Adrenal gland (tissue), 12 donors: Measurements from ENCODE around the gene CEP41. TPM values are rescaled to one million over a fixed set of nuclear protein-coding genes. Genes with fewer than 3 reads are reported as not detected.

Experiments
- DNase-seq, 7 donors: peaks; one replicate each; pipeline ENCODE4 v3.0.0-alpha.2; 2019 to 2020
- H3K27ac ChIP-seq, 5 donors: fragments of 200-600 bp; sonication (generic) in 4 of 5; 1 replicate in 3 of 5; 2 replicates in 2 of 5; pipeline versions ENCODE4 v1.5.1 to v1.8.0; 2016 to 2020; ENCODE audit warnings: mild to moderate bottlenecking in 1 of 5
- H3K27me3 ChIP-seq: fragments of 200-600 bp; 2 replicates; pipeline ENCODE4 v1.8.0; 2021
- H3K36me3 ChIP-seq, 2 donors: fragments of 200-600 bp; replicated peaks in 1 of 2; 1 replicate in 1 of 2; 2 replicates in 1 of 2; pipeline versions ENCODE4 v1.5.1 to v1.8.0; 2018 to 2022
- H3K4me1 ChIP-seq, 2 donors: fragments of 200-600 bp; replicated peaks in 1 of 2; 1 replicate in 1 of 2; 2 replicates in 1 of 2; pipeline versions ENCODE4 v1.5.1 to v1.8.0; 2018 to 2021
- H3K4me3 ChIP-seq, 4 donors: fragments of 200-600 bp; sonication (generic) in 3 of 4; one replicate each; pipeline ENCODE4 v1.5.1; 2016 to 2018
- H3K9me3 ChIP-seq, 3 donors: fragments of 200-600 bp; sonication (generic) in 1 of 3; replicated peaks in 1 of 3; 1 replicate in 2 of 3; 2 replicates in 1 of 3; pipeline versions ENCODE4 v1.5.1 to v1.8.0; 2016 to 2021
- CTCF ChIP-seq, 6 experiments: fragments of 450-650 bp in 4 of 6; fragments of 200-600 bp in 2 of 6; sonication (generic) in 1 of 6; IDR thresholded peaks; 1 replicate in 5 of 6; 2 replicates in 1 of 6; pipeline versions ENCODE4 v1.5.1 to v1.8.0; 2016 to 2021; ENCODE audit warnings: antibody characterized with exemption in 6 of 6, mild to moderate bottlenecking in 2 of 6, moderate library complexity in 1 of 6
- POLR2A ChIP-seq, 2 donors: fragments of 450-650 bp; IDR thresholded peaks; one replicate each; pipeline ENCODE4 v1.6.1; 2017; ENCODE audit warnings: antibody characterized with exemption in 2 of 2, mild to moderate bottlenecking in 2 of 2, moderate library complexity in 1 of 2
- WGBS, 4 donors: extraction: QIAGEN DNeasy Blood & Tissue Kit in 2 of 4; methylation state at CpG; one replicate each; pipeline versions ENCODE4 v1.1.5 to v1.1.7; 2013 to 2017; 5-methylcytosine and 5-hydroxymethylcytosine counted together
- intact Hi-C, 2 donors: fragments of 100-400 bp; cut with DNase I; formaldehyde crosslinking; loops; one replicate each; pipeline versions ENCODE4 v1.14.1 to v1.15.0; 2022 to 2023
- polyA plus RNA-seq, 3 donors: library from polyadenylated mRNA; stranded (reverse); fragments of 200-250 nt in 2 of 3; fragments of 350-450 nt in 1 of 3; fragmentation: Illumina TruSeq in 1 of 3; extraction: RNeasy Lipid Tissue Mini Kit (QIAGEN cat#74804) in 1 of 3; gene quantifications; one replicate each; pipeline ENCODE4 v1.2.3, GENCODE V29; 2013 to 2014
- total RNA-seq, 9 donors: library from RNA; depleted of rRNA in 4 of 9; stranded (reverse); fragments of >200 nt in 4 of 9; fragments of 120-200 nt in 1 of 9; fragmentation: NEBNext Ultra II Directional in 1 of 9; extraction: Animal tissue kit (Norgen Biotek cat#: 25700) in 1 of 9; gene quantifications; one replicate each; pipeline versions ENCODE4 v1.1.0 to v1.2.4, GENCODE V29; 2013 to 2023
- donor health status: healthy with polysubstance abuse.
- donor health status: Bipolar disorder and iron deficiency.
- donor health status: DM: yes; HTN: yes; CAD: no.
- donor health status: DM: no; HTN: no; CAD: no.
- donor health status: DM: no; HTN: no; CAD: no.
- donor health status: DM: yes; HTN: yes; CAD: no.

Gene CEP41
- total and polyA plus RNA-seq, 12 donors = 3.9 to 22.9 (median 15.4) TPM

- DNase-seq = peak in 2 of 7 donors; percentile 32 to 76
- peaks cover 19 to 25% of the 10 kb centered on the region in 2 donors for H3K4me1 ChIP-seq
- no peaks in the 10 kb centered on the region for H3K27me3 ChIP-seq
- no peaks in the 10 kb centered on the region for H3K36me3 ChIP-seq
- intact Hi-C loops = no loop called here
- no peak for TF ChIP-seq CTCF (IDR thresholded peaks at IDR 0.05)
- no peak for TF ChIP-seq POLR2A (IDR thresholded peaks at IDR 0.05)
- peak overlapping the region in 1 of 4 donors; percentile 21 for H3K4me3 ChIP-seq
- H3K9me3 ChIP-seq = no peaks in the 10 kb centered on the region
- H3K27ac ChIP-seq = peak overlapping the region; percentile 28 to 84 (median 57)
- 68 to 72% (median 69%) methylated on average over 17 to 20 of the region's 20 CpGs for WGBS, 4 donors
Measured at GRCh38 chr7:130352194-130353074, 88.4 kb downstream of the CEP41 start.

GRCh38 chr7:130351791-130352090 lies 89.1 kb downstream of the CEP41 start:
- intact Hi-C loops = no loop called here
- Histone ChIP-seq H3K4me3 (no peak overlapping the region), H3K36me3 (no peaks in the 10 kb centered on the region), H3K27ac (peak overlapping the region in 3 of 5 donors; percentile 28 to 84 (median 75)), H3K9me3 (no peaks in the 10 kb centered on the region), H3K27me3 (no peaks in the 10 kb centered on the region), H3K4me1 (peaks cover 12 to 19% of the 10 kb centered on the region in 2 donors)
- TF ChIP-seq CTCF (IDR thresholded peaks at IDR 0.05) = no peak
- TF ChIP-seq POLR2A (IDR thresholded peaks at IDR 0.05) = no peak
- 80 to 94% (median 87%) methylated on average over 6 of the region's 6 CpGs for WGBS, 4 donors
- DNase-seq = peak in 1 of 7 donors; percentile 43

GRCh38 chr7:130350945-130351790 lies 89.6 kb downstream of the CEP41 start:
- intact Hi-C loops = no loop called here
- WGBS, 4 donors = 70 to 74% (median 72%) methylated on average over 20 of the region's 20 CpGs

More at GRCh38 chr7:130350945-130351790, 89.6 kb downstream of the CEP41 start:
- Histone ChIP-seq H3K27ac (peak overlapping the region in 2 of 5 donors; percentile 75 to 84), H3K4me3 (no peak overlapping the region), H3K9me3 (no peaks in the 10 kb centered on the region), H3K4me1 (peaks cover 8 to 13% of the 10 kb centered on the region in 2 donors), H3K36me3 (no peaks in the 10 kb centered on the region), H3K27me3 (no peaks in the 10 kb centered on the region)
- DNase-seq = no peak
- TF ChIP-seq CTCF (IDR thresholded peaks at IDR 0.05) = no peak
- TF ChIP-seq POLR2A (IDR thresholded peaks at IDR 0.05) = no peak
